ENCODE data around the gene GRSF1. TPM values are rescaled to one million over a fixed set of nuclear protein-coding genes. Genes with fewer than 3 reads are reported as not detected.
A peak's percentile ranks its signal among the peaks of the same experiment; 100 is the strongest.

GRSF1 gene
- total and polyA plus RNA-seq, 4 experiments from 2014 or later: 47.0 to 96.0 (median 64.3) TPM

GRCh38 chr4:70818921-70819320, 20.8 kb downstream of the GRSF1 start:
- Mint-ChIP-seq H3K36me3 (peaks cover 32 to 45% of the 10 kb centered on the region in 2 donors), H3K4me3 (no peak overlapping the region), H3K27me3 (no peaks in the 10 kb centered on the region), H3K27ac (peak overlapping the region in 3 of 7 donors; percentile 3 to 15 (median 7)), H3K4me1 (peaks cover 8 to 11% (median 8%) of the 10 kb centered on the region in 4 donors), H3K9me3 (no peaks in the 10 kb centered on the region)
- no peaks in the 10 kb centered on the region for H3K4me1 ChIP-seq (ENCODE audit: insufficient read depth, low read length)
- CTCF ChIA-PET (ENCODE audit: partially characterized antibody): interaction anchor here (1.0 to 2.2 kb wide), 5 partner anchors 9 to 84 kb away, joined by 3 to 10 read pairs (median 4); no protein-coding TSS in a partner anchor
- H3K36me3 ChIP-seq (ENCODE audit: insufficient read depth, low read length): peaks cover 15% of the 10 kb centered on the region
- no peak for DNase-seq
- no peaks in the 10 kb centered on the region for H3K9me3 ChIP-seq (ENCODE audit: control insufficient read depth in 1 of 2, low read length in 2 of 2)
- H3K27me3 ChIP-seq (ENCODE audit: insufficient read depth, low read length): no peaks in the 10 kb centered on the region
- POLR2A ChIA-PET (ENCODE audit: partially characterized antibody): no interaction called here
- H3K4me3 ChIP-seq (ENCODE audit: low read length in 2 of 2): no peak overlapping the region
- no peak overlapping the region for H3K27ac ChIP-seq (ENCODE audit: low read depth, low read length)
- intact Hi-C loops (cut with micrococcal nuclease): no loop called here

DNA sequence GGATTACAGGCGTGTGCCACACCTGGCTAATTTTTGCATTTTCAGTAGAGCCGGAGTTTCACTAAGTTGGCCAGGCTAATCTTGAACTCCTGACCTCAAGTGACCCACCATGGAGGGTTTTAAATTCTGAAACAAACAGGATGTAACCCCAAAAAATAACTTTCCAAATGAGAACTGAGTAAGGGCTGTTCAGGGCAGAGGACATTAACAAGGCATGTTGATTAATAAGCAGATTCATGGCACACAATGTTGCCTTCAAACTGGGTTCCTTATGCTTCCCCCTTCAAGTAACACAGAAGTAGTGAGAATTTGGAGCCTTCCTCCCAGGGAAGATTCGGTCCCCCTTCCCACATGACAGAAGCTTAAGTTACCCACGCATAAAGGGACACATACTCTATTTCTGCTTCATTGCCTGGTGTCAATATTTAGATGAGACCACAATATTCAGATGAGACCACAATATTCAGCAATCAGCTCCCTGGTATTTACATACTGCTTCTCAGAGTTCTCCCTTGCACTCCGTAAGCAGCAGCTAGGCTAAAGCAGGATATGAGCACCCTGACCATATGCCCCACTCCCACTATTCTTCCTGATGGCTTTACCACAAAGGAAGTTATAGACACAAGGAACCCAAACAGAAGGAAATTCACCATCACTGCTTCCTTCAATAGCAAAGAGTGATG, 21.4 kb downstream of the GRSF1 start:
- no peaks in the 10 kb centered on the region for H3K4me1 ChIP-seq (ENCODE audit: insufficient read depth, low read length)
- no peaks in the 10 kb centered on the region for H3K27me3 ChIP-seq (ENCODE audit: insufficient read depth, low read length)
- no peak overlapping the region for H3K4me3 ChIP-seq (ENCODE audit: low read length in 2 of 2)
- no peaks in the 10 kb centered on the region for H3K9me3 ChIP-seq (ENCODE audit: control insufficient read depth in 1 of 2, low read length in 2 of 2)
- CTCF ChIA-PET (ENCODE audit: partially characterized antibody): interaction anchor here (1.0 to 2.2 kb wide), 4 partner anchors 12 to 83 kb away, joined by 3 to 10 read pairs (median 4); no protein-coding TSS in a partner anchor
- no peak overlapping the region for H3K27ac ChIP-seq (ENCODE audit: low read depth, low read length)
- POLR2A ChIA-PET (ENCODE audit: partially characterized antibody): no interaction called here
- Mint-ChIP-seq H3K27ac (peak overlapping the region in 5 of 7 donors; percentile 38 to 77 (median 52)), H3K4me1 (peaks cover 8 to 11% (median 9%) of the 10 kb centered on the region in 4 donors), H3K9me3 (no peaks in the 10 kb centered on the region), H3K36me3 (peaks cover 30 to 42% of the 10 kb centered on the region in 2 donors), H3K4me3 (no peak overlapping the region), H3K27me3 (no peaks in the 10 kb centered on the region)
- no peak for DNase-seq
- intact Hi-C loops (cut with micrococcal nuclease): no loop called here
- H3K36me3 ChIP-seq (ENCODE audit: insufficient read depth, low read length): peaks cover 15% of the 10 kb centered on the region

- Histone ChIP-seq H3K4me1 (ENCODE audit: insufficient read depth, low read length) (no peaks in the 10 kb centered on the region), H3K4me3 (ENCODE audit: low read length in 2 of 2) (no peak overlapping the region), H3K27me3 (ENCODE audit: insufficient read depth, low read length) (no peaks in the 10 kb centered on the region), H3K36me3 (ENCODE audit: insufficient read depth, low read length) (peaks cover 15% of the 10 kb centered on the region), H3K27ac (ENCODE audit: low read depth, low read length) (no peak overlapping the region), H3K9me3 (ENCODE audit: control insufficient read depth in 1 of 2, low read length in 2 of 2) (no peaks in the 10 kb centered on the region)
- DNase-seq: no peak
- CTCF ChIA-PET (ENCODE audit: partially characterized antibody): interaction anchor here (1.5 to 2.2 kb wide), 2 partner anchors 12 to 82 kb away, joined by 3 to 10 read pairs; no protein-coding TSS in a partner anchor
- POLR2A ChIA-PET (ENCODE audit: partially characterized antibody): interaction anchor here (1.3 kb wide), 1 partner anchor 22 kb away, joined by 5 read pairs; the partner anchor contains the start of gene GRSF1
- Mint-ChIP-seq H3K9me3 (no peaks in the 10 kb centered on the region), H3K4me1 (peaks cover 8 to 11% (median 10%) of the 10 kb centered on the region in 4 donors), H3K27me3 (no peaks in the 10 kb centered on the region), H3K27ac (no peak overlapping the region), H3K36me3 (peaks cover 22 to 31% of the 10 kb centered on the region in 2 donors), H3K4me3 (no peak overlapping the region)
- intact Hi-C loops (cut with micrococcal nuclease): no loop called here
Observed at GRCh38 chr4:70816894-70817293, 22.8 kb downstream of the GRSF1 start.

DNA sequence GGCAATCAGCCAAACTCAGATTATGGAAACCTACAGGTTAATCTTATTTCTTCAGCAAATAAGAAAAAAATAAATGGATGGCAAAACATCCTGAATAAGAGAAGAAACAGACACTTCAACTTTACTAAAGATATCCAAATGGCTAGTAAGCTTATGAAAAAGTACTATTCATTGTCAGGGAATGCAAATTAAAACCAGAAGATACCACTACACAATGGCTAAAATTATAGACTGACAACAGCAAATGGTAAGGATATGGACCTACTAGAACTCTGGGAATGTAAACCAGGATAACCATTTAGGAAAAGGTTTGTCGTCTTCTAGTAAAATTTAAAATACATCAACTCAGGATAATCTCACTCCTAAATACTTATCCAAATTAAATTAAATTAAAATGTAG, 24.3 kb downstream of the GRSF1 start:
- H3K9me3 ChIP-seq (ENCODE audit: control insufficient read depth in 1 of 2, low read length in 2 of 2): no peaks in the 10 kb centered on the region
- peaks cover 14% of the 10 kb centered on the region for H3K36me3 ChIP-seq (ENCODE audit: insufficient read depth, low read length)
- DNase-seq: no peak
- Mint-ChIP-seq H3K27me3 (no peaks in the 10 kb centered on the region), H3K36me3 (peaks cover 19 to 23% of the 10 kb centered on the region in 2 donors), H3K27ac (no peak overlapping the region), H3K4me1 (peaks cover 8 to 13% (median 10%) of the 10 kb centered on the region in 4 donors), H3K9me3 (no peaks in the 10 kb centered on the region), H3K4me3 (no peak overlapping the region)
- intact Hi-C loops (cut with micrococcal nuclease): no loop called here
- no peaks in the 10 kb centered on the region for H3K4me1 ChIP-seq (ENCODE audit: insufficient read depth, low read length)
- ChIA-PET POLR2A (ENCODE audit: partially characterized antibody) (no interaction called here), CTCF (ENCODE audit: partially characterized antibody) (no interaction called here)
- no peaks in the 10 kb centered on the region for H3K27me3 ChIP-seq (ENCODE audit: insufficient read depth, low read length)
- no peak overlapping the region for H3K27ac ChIP-seq (ENCODE audit: low read depth, low read length)
- no peak overlapping the region for H3K4me3 ChIP-seq (ENCODE audit: low read length in 2 of 2)

GRCh38 chr4:70808151-70808550, 31.5 kb downstream of the GRSF1 start:
- H3K27me3 ChIP-seq (ENCODE audit: insufficient read depth, low read length): no peaks in the 10 kb centered on the region
- intact Hi-C loops (cut with micrococcal nuclease): no loop called here
- H3K36me3 ChIP-seq (ENCODE audit: insufficient read depth, low read length): no peaks in the 10 kb centered on the region
- H3K9me3 ChIP-seq (ENCODE audit: control insufficient read depth in 1 of 2, low read length in 2 of 2): no peaks in the 10 kb centered on the region
- Mint-ChIP-seq H3K4me3 (no peak overlapping the region), H3K36me3 (peaks cover 0 to 7% of the 10 kb centered on the region in 2 donors), H3K4me1 (peaks cover 0 to 4% (median under 1%) of the 10 kb centered on the region in 4 donors), H3K9me3 (no peaks in the 10 kb centered on the region), H3K27me3 (no peaks in the 10 kb centered on the region), H3K27ac (peak overlapping the region in 2 of 7 donors; percentile 32 to 36)
- ChIA-PET POLR2A (ENCODE audit: partially characterized antibody) (no interaction called here), CTCF (ENCODE audit: partially characterized antibody) (no interaction called here)
- no peaks in the 10 kb centered on the region for H3K4me1 ChIP-seq (ENCODE audit: insufficient read depth, low read length)
- no peak overlapping the region for H3K4me3 ChIP-seq (ENCODE audit: low read length in 2 of 2)
- DNase-seq: no peak
- H3K27ac ChIP-seq (ENCODE audit: low read depth, low read length): no peak overlapping the region

GRCh38 chr4:70802928-70803580, 36.6 kb downstream of the GRSF1 start:
- Mint-ChIP-seq H3K9me3 (no peaks in the 10 kb centered on the region), H3K27ac (peak overlapping the region in 1 of 7 donors; percentile 25), H3K27me3 (no peaks in the 10 kb centered on the region), H3K4me3 (no peak overlapping the region), H3K4me1 (peaks cover 7 to 11% (median 11%) of the 10 kb centered on the region in 4 donors), H3K36me3 (peaks cover 0 to 7% of the 10 kb centered on the region in 2 donors)
- Histone ChIP-seq H3K9me3 (ENCODE audit: control insufficient read depth in 1 of 2, low read length in 2 of 2) (no peaks in the 10 kb centered on the region), H3K36me3 (ENCODE audit: insufficient read depth, low read length) (no peaks in the 10 kb centered on the region), H3K27me3 (ENCODE audit: insufficient read depth, low read length) (no peaks in the 10 kb centered on the region), H3K27ac (ENCODE audit: low read depth, low read length) (no peak overlapping the region), H3K4me1 (ENCODE audit: insufficient read depth, low read length) (no peaks in the 10 kb centered on the region), H3K4me3 (ENCODE audit: low read length in 2 of 2) (no peak overlapping the region)
- ChIA-PET CTCF (ENCODE audit: partially characterized antibody) (interaction anchor here (1.3 to 4.2 kb wide), 3 partner anchors 16 to 67 kb away, joined by 4 to 18 read pairs (median 5); no protein-coding TSS in a partner anchor), POLR2A (ENCODE audit: partially characterized antibody) (interaction anchor here (0.6 to 1.2 kb wide), 2 partner anchors 8 to 69 kb away, joined by 3 to 6 read pairs; no protein-coding TSS in a partner anchor)
- no peak for DNase-seq
- intact Hi-C loops (cut with micrococcal nuclease): no loop called here

DNA sequence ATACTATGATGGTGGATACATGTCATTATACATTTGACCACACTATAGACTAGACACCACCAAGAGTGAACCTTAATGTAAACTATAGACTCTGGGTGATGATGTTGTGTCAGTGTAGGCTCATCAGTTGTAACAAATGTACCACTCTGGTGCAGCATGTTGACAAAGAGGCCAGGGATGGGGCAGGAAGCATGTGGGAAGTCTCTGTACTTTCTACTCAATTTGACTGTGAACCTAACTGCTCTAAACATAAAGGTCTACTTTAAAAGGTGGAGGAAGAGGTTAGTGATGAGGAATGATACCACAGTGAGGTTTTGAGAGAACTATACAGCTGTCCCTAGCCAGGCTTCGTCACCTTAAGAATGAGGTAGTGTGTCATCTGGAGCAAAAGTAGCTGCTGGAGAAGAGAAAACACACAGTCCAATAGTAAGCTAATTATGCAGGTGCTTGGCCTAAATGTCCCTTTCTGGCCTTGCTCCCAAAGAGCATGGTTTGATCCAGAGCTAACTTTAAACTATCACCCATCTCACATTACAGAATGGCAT, 38.4 kb downstream of the GRSF1 start:
- peaks cover 5 to 12% of the 10 kb centered on the region in 2 donors for H3K36me3 Mint-ChIP-seq
- ChIA-PET CTCF (ENCODE audit: partially characterized antibody) (no interaction called here), POLR2A (ENCODE audit: partially characterized antibody) (interaction anchor here (0.6 kb wide), 1 partner anchor 12 kb away, joined by 3 read pairs; no protein-coding TSS in a partner anchor)
- no peak overlapping the region for H3K4me3 ChIP-seq (ENCODE audit: low read length in 2 of 2)
- no peaks in the 10 kb centered on the region for H3K36me3 ChIP-seq (ENCODE audit: insufficient read depth, low read length)
- H3K4me1 ChIP-seq (ENCODE audit: insufficient read depth, low read length): no peaks in the 10 kb centered on the region
- H3K27me3 ChIP-seq (ENCODE audit: insufficient read depth, low read length): no peaks in the 10 kb centered on the region
- intact Hi-C loops (cut with micrococcal nuclease): no loop called here
- H3K9me3 ChIP-seq (ENCODE audit: control insufficient read depth in 1 of 2, low read length in 2 of 2): no peaks in the 10 kb centered on the region
- H3K27me3 Mint-ChIP-seq: no peaks in the 10 kb centered on the region
- H3K4me3 Mint-ChIP-seq: no peak overlapping the region
- no peaks in the 10 kb centered on the region for H3K9me3 Mint-ChIP-seq
- no peak overlapping the region for H3K27ac ChIP-seq (ENCODE audit: low read depth, low read length)
- DNase-seq: no peak
- peak overlapping the region in 4 of 7 donors; percentile 39 to 59 (median 46) for H3K27ac Mint-ChIP-seq
- H3K4me1 Mint-ChIP-seq: peaks cover 7 to 11% (median 10%) of the 10 kb centered on the region in 4 donors

All from CD4-positive, alpha-beta memory T cell (primary cell).